ENCODE results near the gene ALG6.

DNA sequence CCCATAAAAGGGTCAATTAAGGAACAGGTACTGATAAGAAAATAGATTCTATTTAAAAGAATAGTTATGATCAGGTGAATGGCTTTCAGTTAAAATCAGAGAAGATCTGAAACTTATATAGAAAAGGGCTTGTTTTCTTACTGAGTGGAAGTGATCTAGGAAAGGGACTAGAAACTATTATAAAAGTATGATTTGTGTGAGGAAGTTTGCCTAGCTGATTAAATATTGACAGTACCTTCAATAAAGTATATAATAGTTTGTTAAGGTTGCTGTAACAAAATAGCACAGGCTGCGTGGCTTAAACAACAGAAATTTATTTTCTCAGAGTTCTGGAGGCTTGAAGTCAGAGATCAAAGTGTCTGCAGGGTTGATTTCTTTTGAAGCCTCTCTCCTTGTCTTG, 5.4 kb upstream of the ALG6 start:
- TF ChIP-seq, protein P1, sequence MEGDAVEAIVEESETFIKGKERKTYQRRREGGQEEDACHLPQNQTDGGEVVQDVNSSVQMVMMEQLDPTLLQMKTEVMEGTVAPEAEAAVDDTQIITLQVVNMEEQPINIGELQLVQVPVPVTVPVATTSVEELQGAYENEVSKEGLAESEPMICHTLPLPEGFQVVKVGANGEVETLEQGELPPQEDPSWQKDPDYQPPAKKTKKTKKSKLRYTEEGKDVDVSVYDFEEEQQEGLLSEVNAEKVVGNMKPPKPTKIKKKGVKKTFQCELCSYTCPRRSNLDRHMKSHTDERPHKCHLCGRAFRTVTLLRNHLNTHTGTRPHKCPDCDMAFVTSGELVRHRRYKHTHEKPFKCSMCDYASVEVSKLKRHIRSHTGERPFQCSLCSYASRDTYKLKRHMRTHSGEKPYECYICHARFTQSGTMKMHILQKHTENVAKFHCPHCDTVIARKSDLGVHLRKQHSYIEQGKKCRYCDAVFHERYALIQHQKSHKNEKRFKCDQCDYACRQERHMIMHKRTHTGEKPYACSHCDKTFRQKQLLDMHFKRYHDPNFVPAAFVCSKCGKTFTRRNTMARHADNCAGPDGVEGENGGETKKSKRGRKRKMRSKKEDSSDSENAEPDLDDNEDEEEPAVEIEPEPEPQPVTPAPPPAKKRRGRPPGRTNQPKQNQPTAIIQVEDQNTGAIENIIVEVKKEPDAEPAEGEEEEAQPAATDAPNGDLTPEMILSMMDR (IDR thresholded peaks at IDR 0.05; ENCODE audit: low read length): no peak
- no peak for TF ChIP-seq EZH2 (IDR thresholded peaks at IDR 0.05; ENCODE audit: borderline replicate concordance, low read length)
